H1 (cell line): ENCODE measurements around the gene FGF10. TPM values are rescaled to one million over a fixed set of nuclear protein-coding genes. Genes with fewer than 3 reads are reported as not detected.

Experiments
- CTCF ChIA-PET: fragments of 300-600 bp; sonication (Branson Sonifier 250); formaldehyde crosslinking; loops from one replicate; lab custom pipeline; 2021; ENCODE audit not compliant: partially characterized antibody; lab: Charles Lee
- POLR2A ChIA-PET: fragments of 300-600 bp; sonication (Branson Sonifier 250); formaldehyde crosslinking; loops from one replicate; lab custom pipeline; 2021; ENCODE audit warnings: inconsistent platforms; ENCODE audit not compliant: partially characterized antibody; lab: Charles Lee
- DNase-seq, 2 experiments: peaks; one replicate each; pipeline versions ENCODE4 v3.0.0 to v3.0.0-alpha.2; 2010 to 2022; ENCODE audit warnings: low spot score in 2 of 2, low read depth in 1 of 2, mixed read lengths in 1 of 2
- FAIRE-seq: peaks from 2 replicates; lab custom pipeline; 2011; peaks lifted over from hg19 to GRCh38; lab: Jason Lieb, UNC
- H2AFZ ChIP-seq: 2 replicates; pipeline ENCODE4 v1.8.1; 2012; ENCODE audit warnings: low read length, inconsistent platforms
- H2AK5ac ChIP-seq: 2 replicates; pipeline ENCODE4 v1.6.1; 2013; ENCODE audit warnings: low read depth, low read length
- H2BK120ac ChIP-seq: replicated peaks from 2 replicates; pipeline ENCODE3; 2013; ENCODE audit warnings: low read depth, low read length, inconsistent platforms
- H2BK12ac ChIP-seq: 2 replicates; pipeline ENCODE4 v1.6.1; 2013; ENCODE audit warnings: low read depth, low read length
- H2BK15ac ChIP-seq: 2 replicates; pipeline ENCODE4 v1.6.1; 2013; ENCODE audit warnings: low read length
- H2BK20ac ChIP-seq: 2 replicates; pipeline ENCODE4 v1.6.1; 2013; ENCODE audit warnings: low read length
- H2BK5ac ChIP-seq: 2 replicates; pipeline ENCODE4 v1.6.1; 2013; ENCODE audit warnings: low read depth, low read length
- H3K14ac ChIP-seq: 2 replicates; pipeline ENCODE4 v1.6.1; 2013; ENCODE audit warnings: inconsistent platforms; ENCODE audit not compliant: insufficient read length
- H3K18ac ChIP-seq: 2 replicates; pipeline ENCODE4 v1.6.1; 2013; ENCODE audit warnings: low read length; ENCODE audit errors: extremely low read depth
- H3K23ac ChIP-seq: 2 replicates; pipeline ENCODE4 v1.6.1; 2013; ENCODE audit warnings: inconsistent platforms; ENCODE audit not compliant: insufficient read length
- H3K23me2 ChIP-seq: 2 replicates; pipeline ENCODE4 v1.6.1; 2013; ENCODE audit warnings: low read depth, low read length
- H3K27ac ChIP-seq: 2 replicates; pipeline ENCODE4 v1.6.1; 2011; ENCODE audit warnings: low read depth, low read length, inconsistent platforms
- H3K27me3 ChIP-seq, 4 experiments: replicated peaks in 1 of 4; 1 replicate in 1 of 4; 2 replicates in 3 of 4; pipeline versions ENCODE4 v1.6.1 to v1.8.1; 2011 to 2013; ENCODE audit warnings: low read length in 3 of 4, mild to moderate bottlenecking in 3 of 4, inconsistent platforms in 2 of 4, mixed read lengths in 2 of 4, moderate library complexity in 1 of 4; ENCODE audit not compliant: control insufficient read depth in 3 of 4, insufficient read depth in 3 of 4; ENCODE audit errors: extremely low read depth in 1 of 4
- H3K36me3 ChIP-seq, 4 experiments: 2 replicates each; pipeline versions ENCODE4 v1.6.1 to v1.8.1; 2011 to 2013; ENCODE audit warnings: mild to moderate bottlenecking in 4 of 4, low read length in 3 of 4, moderate library complexity in 2 of 4, control low read depth in 1 of 4, inconsistent platforms in 1 of 4; ENCODE audit not compliant: insufficient read depth in 4 of 4, control insufficient read depth in 2 of 4
- H3K4ac ChIP-seq: replicated peaks from 2 replicates; pipeline ENCODE3; 2013; ENCODE audit warnings: low read length, low read depth, mixed read lengths, inconsistent platforms; ENCODE audit not compliant: insufficient read length
- H3K4me1 ChIP-seq, 4 experiments: replicated peaks in 1 of 4; 1 replicate in 1 of 4; 2 replicates in 3 of 4; pipeline versions ENCODE4 v1.6.1 to v1.8.1; 2011 to 2013; ENCODE audit warnings: low read length in 3 of 4, inconsistent platforms in 2 of 4, mixed read lengths in 1 of 4; ENCODE audit not compliant: insufficient read depth in 4 of 4, control insufficient read depth in 3 of 4
- H3K4me2 ChIP-seq, 2 experiments: 2 replicates each; pipeline versions ENCODE4 v1.6.1 to v1.8.1; 2011 to 2013; ENCODE audit warnings: low read depth in 2 of 2, low read length in 2 of 2, control low read depth in 1 of 2, inconsistent platforms in 1 of 2, mild to moderate bottlenecking in 1 of 2; ENCODE audit not compliant: insufficient read depth in 1 of 2
- H3K4me3 ChIP-seq, 4 experiments: fragments of 200-600, 300-600 bp in 1 of 4; sonication (generic), shearing (Covaris generic), sonication (Bioruptor Twin) in 1 of 4; 2 replicates each; pipeline versions ENCODE4 v1.5.1 to v1.8.1; 2011 to 2016; ENCODE audit warnings: low read length in 4 of 4, low read depth in 3 of 4, control low read depth in 2 of 4, inconsistent platforms in 2 of 4, mild to moderate bottlenecking in 2 of 4, mixed read lengths in 1 of 4, moderate library complexity in 1 of 4; ENCODE audit not compliant: insufficient read depth in 2 of 4; ENCODE audit errors: extremely low read depth in 1 of 4
- H3K56ac ChIP-seq: replicated peaks from 2 replicates; pipeline ENCODE3; 2013; ENCODE audit warnings: low read depth, mild to moderate bottlenecking, mixed read lengths, low read length, inconsistent platforms; ENCODE audit not compliant: insufficient read length
- H3K79me1 ChIP-seq: 2 replicates; pipeline ENCODE4 v1.6.1; 2013; ENCODE audit warnings: low read depth, low read length, control low read depth
- H3K79me2 ChIP-seq, 2 experiments: 2 replicates each; pipeline versions ENCODE4 v1.6.1 to v1.8.1; 2012 to 2013; ENCODE audit warnings: low read length in 2 of 2, mild to moderate bottlenecking in 2 of 2, inconsistent platforms in 1 of 2; ENCODE audit not compliant: insufficient read depth in 2 of 2, control insufficient read depth in 1 of 2
- H3K9ac ChIP-seq, 4 experiments: replicated peaks in 1 of 4; 1 replicate in 1 of 4; 2 replicates in 3 of 4; pipeline versions ENCODE4 v1.6.1 to v1.8.1; 2011 to 2013; ENCODE audit warnings: low read depth in 3 of 4, low read length in 3 of 4, control low read depth in 2 of 4, mild to moderate bottlenecking in 2 of 4, moderate library complexity in 2 of 4, inconsistent platforms in 1 of 4; ENCODE audit errors: extremely low read depth in 1 of 4
- H3K9me3 ChIP-seq, 2 experiments: 2 replicates each; pipeline versions ENCODE4 v1.6.1 to v1.8.1; 2012 to 2013; ENCODE audit warnings: mild to moderate bottlenecking in 2 of 2, moderate library complexity in 2 of 2, control low read depth in 1 of 2, inconsistent platforms in 1 of 2, low read depth in 1 of 2, low read length in 1 of 2, mixed read lengths in 1 of 2; ENCODE audit not compliant: insufficient read depth in 2 of 2
- H4K20me1 ChIP-seq, 2 experiments: replicated peaks in 1 of 2; 2 replicates each; pipeline versions ENCODE3 to v1.8.1; 2011 to 2013; ENCODE audit warnings: inconsistent platforms in 2 of 2, low read length in 2 of 2, mild to moderate bottlenecking in 1 of 2; ENCODE audit not compliant: insufficient read depth in 2 of 2, control insufficient read depth in 1 of 2
- H4K5ac ChIP-seq: 2 replicates; pipeline ENCODE4 v1.6.1; 2013; ENCODE audit warnings: low read length, low read depth, mixed read lengths, inconsistent platforms; ENCODE audit not compliant: insufficient read length
- H4K8ac ChIP-seq: 2 replicates; pipeline ENCODE4 v1.8.0; 2013; ENCODE audit warnings: mild to moderate bottlenecking, moderate library complexity, low read length, inconsistent platforms; ENCODE audit not compliant: insufficient read depth; ENCODE audit errors: extremely low read depth
- H4K91ac ChIP-seq: replicated peaks from 2 replicates; pipeline ENCODE3; 2013; ENCODE audit warnings: low read length, mixed read lengths, inconsistent platforms; ENCODE audit not compliant: insufficient read length
- GTF2F1 ChIP-seq: IDR thresholded peaks from 2 replicates; pipeline ENCODE4 v1.6.1; 2012; ENCODE audit warnings: low read depth, low read length, improper control_type of control experiment, borderline replicate concordance
- WGBS, 2 experiments: shearing (Covaris generic) in 1 of 2; methylation state at CpG; one replicate each; pipeline versions ENCODE4 v1.1.6 to v1.1.7; 2013 to 2015; ENCODE audit warnings: low lambda C conversion rate in 2 of 2, mixed read lengths in 2 of 2, inconsistent platforms in 1 of 2, low coverage in 1 of 2, missing lambda C conversion rate in 1 of 2; ENCODE audit not compliant: insufficient replicate concordance in 2 of 2, insufficient coverage in 1 of 2, insufficient read length in 1 of 2; ENCODE audit errors: extremely low coverage in 1 of 2, missing lambda C conversion rate in 1 of 2; 5-methylcytosine and 5-hydroxymethylcytosine counted together
- polyA plus RNA-seq, 7 experiments: library from polyadenylated mRNA; depleted of rRNA in 3 of 7; stranded (reverse) in 5 of 7; unstranded in 2 of 7; fragments of >200 nt in 5 of 7; fragments of 200-250 nt in 2 of 7; gene quantifications; 1 replicate in 5 of 7; 2 replicates in 1 of 7; 4 replicates in 1 of 7; pipeline versions ENCODE4 v1.2.1 to v1.2.3, GENCODE V29; 2011 to 2013; ENCODE audit warnings: missing spikeins in 2 of 7, mixed read lengths in 2 of 7
- total RNA-seq: library from RNA; stranded (reverse); fragmentation: NEBNext Ultra II Directional; extraction: Animal tissue kit (Norgen Biotek cat#: 25700); gene quantifications from 2 replicates; pipeline ENCODE4 v1.2.1, GENCODE V29; 2021

Gene FGF10
- total and polyA plus RNA-seq, 2 of the 8 experiments (the other 6 are each of a cell fraction or from before 2014, with no cell fraction given), result 0.06 to 0.54 TPM

- Histone ChIP-seq H3K27me3 (no peaks in the 10 kb centered on the region), H4K91ac (no peak overlapping the region), H4K8ac (no peak overlapping the region), H3K23ac (no peak overlapping the region), H3K9ac (no peak overlapping the region), H3K18ac (no peak overlapping the region), H3K4ac (no peak overlapping the region), H2BK20ac (no peak overlapping the region), H3K79me1 (no peaks in the 10 kb centered on the region), H3K14ac (no peak overlapping the region), H2AK5ac (no peak overlapping the region), H3K56ac (no peak overlapping the region), H3K23me2 (no peaks in the 10 kb centered on the region), H4K20me1 (no peaks in the 10 kb centered on the region), H3K79me2 (no peaks in the 10 kb centered on the region), H2AFZ (no peak overlapping the region), H4K5ac (no peak overlapping the region), H2BK12ac (no peak overlapping the region), H2BK15ac (no peak overlapping the region), H3K36me3 (no peaks in the 10 kb centered on the region), H2BK120ac (no peak overlapping the region), H3K4me1 (no peaks in the 10 kb centered on the region), H3K27ac (no peak overlapping the region), H3K4me2 (no peak overlapping the region), H3K9me3 (no peaks in the 10 kb centered on the region), H2BK5ac (no peak overlapping the region), H3K4me3 (no peak overlapping the region)
- 89% methylated on average over 1 of the region's 1 CpG; no CpG with 5 or more reads in 1 of the 2 experiments for WGBS, 2 experiments
- TF ChIP-seq GTF2F1, result no peak
- POLR2A ChIA-PET, result no interaction called here
- CTCF ChIA-PET, result interaction anchor here (1.0 to 1.6 kb wide), 2 partner anchors 33 to 736 kb away, joined by 3 to 5 read pairs; no protein-coding TSS in a partner anchor
- DNase-seq, result no peak
- FAIRE-seq, result no peak
These were observed 22.0 kb downstream of the FGF10 start for GRCh38 chr5:44367203-44367602.
